ENCODE measurements around the gene TRPM2. TPM values are rescaled to one million over a fixed set of nuclear protein-coding genes. Genes with fewer than 3 reads are reported as not detected.

TRPM2 gene
- total and polyA plus RNA-seq, 10 of the 15 experiments (the other 5 are each of a cell fraction or from before 2014, with no cell fraction given), result 0.03 to 9.1 (median 2.6) TPM

DNA sequence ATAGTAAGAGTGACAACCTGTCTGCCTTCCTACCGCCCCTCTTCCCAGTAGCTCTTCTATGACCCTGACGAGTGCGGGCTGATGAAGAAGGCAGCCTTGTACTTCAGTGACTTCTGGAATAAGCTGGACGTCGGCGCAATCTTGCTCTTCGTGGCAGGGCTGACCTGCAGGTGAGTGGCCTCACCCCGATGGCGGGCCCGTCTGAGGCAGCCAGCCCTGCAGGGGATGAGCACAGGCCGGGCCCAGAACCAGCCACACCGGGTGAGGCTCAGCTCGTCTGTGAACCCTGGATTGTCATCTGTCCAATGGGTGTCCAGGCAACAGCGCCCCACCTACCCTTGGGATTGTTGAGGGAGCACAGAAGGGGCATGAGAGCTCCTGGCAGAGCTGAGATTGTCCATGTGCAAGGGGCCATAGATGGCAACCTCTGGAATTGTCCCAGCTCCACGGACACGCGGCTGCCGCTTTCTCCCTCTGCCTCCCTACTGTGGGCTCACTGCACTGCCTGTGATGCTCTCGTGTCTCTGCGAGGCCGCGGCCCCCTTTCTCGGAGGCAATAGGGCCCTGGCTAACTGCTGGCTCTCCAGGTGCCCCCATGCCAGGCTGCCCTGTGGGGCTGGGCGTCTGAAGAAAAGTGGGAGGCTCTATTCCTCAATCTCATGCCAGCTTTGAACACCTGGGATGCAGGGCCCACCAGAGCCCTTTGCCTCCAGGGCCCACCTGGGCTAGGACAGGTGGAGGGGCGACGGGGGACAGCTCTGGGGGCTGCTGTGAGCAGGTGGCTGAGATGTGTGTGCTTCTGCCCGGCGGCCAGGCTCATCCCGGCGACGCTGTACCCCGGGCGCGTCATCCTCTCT is 51.9 kb downstream of the TRPM2 start (continued):
- TF ChIP-seq, protein P1, sequence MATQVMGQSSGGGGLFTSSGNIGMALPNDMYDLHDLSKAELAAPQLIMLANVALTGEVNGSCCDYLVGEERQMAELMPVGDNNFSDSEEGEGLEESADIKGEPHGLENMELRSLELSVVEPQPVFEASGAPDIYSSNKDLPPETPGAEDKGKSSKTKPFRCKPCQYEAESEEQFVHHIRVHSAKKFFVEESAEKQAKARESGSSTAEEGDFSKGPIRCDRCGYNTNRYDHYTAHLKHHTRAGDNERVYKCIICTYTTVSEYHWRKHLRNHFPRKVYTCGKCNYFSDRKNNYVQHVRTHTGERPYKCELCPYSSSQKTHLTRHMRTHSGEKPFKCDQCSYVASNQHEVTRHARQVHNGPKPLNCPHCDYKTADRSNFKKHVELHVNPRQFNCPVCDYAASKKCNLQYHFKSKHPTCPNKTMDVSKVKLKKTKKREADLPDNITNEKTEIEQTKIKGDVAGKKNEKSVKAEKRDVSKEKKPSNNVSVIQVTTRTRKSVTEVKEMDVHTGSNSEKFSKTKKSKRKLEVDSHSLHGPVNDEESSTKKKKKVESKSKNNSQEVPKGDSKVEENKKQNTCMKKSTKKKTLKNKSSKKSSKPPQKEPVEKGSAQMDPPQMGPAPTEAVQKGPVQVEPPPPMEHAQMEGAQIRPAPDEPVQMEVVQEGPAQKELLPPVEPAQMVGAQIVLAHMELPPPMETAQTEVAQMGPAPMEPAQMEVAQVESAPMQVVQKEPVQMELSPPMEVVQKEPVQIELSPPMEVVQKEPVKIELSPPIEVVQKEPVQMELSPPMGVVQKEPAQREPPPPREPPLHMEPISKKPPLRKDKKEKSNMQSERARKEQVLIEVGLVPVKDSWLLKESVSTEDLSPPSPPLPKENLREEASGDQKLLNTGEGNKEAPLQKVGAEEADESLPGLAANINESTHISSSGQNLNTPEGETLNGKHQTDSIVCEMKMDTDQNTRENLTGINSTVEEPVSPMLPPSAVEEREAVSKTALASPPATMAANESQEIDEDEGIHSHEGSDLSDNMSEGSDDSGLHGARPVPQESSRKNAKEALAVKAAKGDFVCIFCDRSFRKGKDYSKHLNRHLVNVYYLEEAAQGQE (IDR thresholded peaks at IDR 0.05; ENCODE audit: low read depth, low read length), result no peak
- no peak for TF ChIP-seq MTA3 (IDR thresholded peaks at IDR 0.05; ENCODE audit: borderline replicate concordance, low read length)
- TF ChIP-seq RUNX3 (IDR thresholded peaks at IDR 0.05; ENCODE audit: low read length), result no peak

DNA sequence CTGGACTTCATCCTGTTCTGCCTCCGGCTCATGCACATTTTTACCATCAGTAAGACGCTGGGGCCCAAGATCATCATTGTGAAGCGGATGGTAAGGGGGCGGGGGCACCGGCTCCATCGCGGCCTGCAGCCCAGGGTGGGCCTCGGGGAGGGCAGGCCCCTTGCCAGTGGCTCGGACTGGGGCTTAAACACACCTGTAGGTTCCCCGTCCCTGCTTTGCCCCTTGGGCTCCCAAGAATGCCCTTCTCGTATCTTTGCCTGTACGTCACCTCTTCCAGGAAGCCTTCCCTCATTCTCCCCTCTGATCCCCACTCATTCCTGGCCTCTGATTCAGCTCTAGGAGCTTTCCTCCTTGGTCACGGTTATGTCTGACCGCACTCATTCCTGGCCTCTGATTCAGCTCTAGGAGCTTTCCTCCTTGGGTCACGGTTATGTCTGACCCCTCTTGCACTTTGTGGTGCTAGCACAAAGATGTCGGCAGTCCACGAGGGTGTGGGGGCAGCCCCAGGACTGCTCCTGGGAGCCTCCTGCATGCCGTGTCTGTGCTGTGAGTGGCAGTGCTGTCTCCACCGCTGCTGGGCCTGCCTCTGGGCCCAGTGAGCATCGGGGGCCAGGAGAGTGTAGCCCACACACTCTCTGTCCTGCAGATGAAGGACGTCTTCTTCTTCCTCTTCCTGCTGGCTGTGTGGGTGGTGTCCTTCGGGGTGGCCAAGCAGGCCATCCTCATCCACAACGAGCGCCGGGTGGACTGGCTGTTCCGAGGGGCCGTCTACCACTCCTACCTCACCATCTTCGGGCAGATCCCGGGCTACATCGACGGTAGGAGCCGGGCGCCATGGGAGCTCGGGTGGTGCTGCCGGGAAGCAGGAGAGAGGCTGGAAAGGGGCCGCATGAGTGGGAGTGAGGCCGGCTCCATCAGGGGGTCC is 52.8 kb downstream of the TRPM2 start:
- Histone ChIP-seq H3K4me1 (ENCODE audit: control insufficient read depth, insufficient read depth, low read length) (no peaks in the 10 kb centered on the region), H4K20me1 (ENCODE audit: control insufficient read depth, insufficient read depth) (no peaks in the 10 kb centered on the region), H3K9me3 (replicated peaks; ENCODE audit: control insufficient read depth, insufficient read depth, low read length) (no peaks in the 10 kb centered on the region; the same call in 2 of the 3 replicates), H3K9ac (ENCODE audit: control insufficient read depth, insufficient read depth, low read length) (no peak overlapping the region), H3K36me3 (ENCODE audit: control insufficient read depth in 2 of 2, insufficient read depth in 2 of 2, low read length in 1 of 2) (no peaks in the 10 kb centered on the region), H2AFZ (ENCODE audit: control insufficient read depth, low read depth, low read length) (no peak overlapping the region), H3K79me2 (ENCODE audit: control insufficient read depth, insufficient read depth, low read length) (no peaks in the 10 kb centered on the region), H3K27me3 (replicated peaks in 1 of 2; ENCODE audit: control insufficient read depth in 2 of 2, insufficient read depth in 2 of 2, low read length in 1 of 2) (no peaks in the 10 kb centered on the region), H3K4me3 (no peak overlapping the region), H3K27ac (ENCODE audit: control insufficient read depth, insufficient read depth) (no peak overlapping the region), H3K4me2 (ENCODE audit: control insufficient read depth, insufficient read depth) (no peak overlapping the region)
- DNase-seq (ENCODE audit: low read depth, low spot score), result no peak
- ChIA-PET SMC1A (ENCODE audit: uncharacterized antibody, unreplicated experiment) (no interaction called here), POLR2A (no interaction called here), CTCF (no interaction called here), RAD21 (ENCODE audit: unreplicated experiment) (no interaction called here)
- BruUV-seq (replicated peaks), result no TSS peak
- in situ Hi-C loops (cut with MboI) (no loop called here), intact Hi-C loops (cut with micrococcal nuclease; ENCODE audit: unreplicated experiment) (no loop called here)
- FAIRE-seq, result no peak
- ATAC-seq, result no peak
- WGBS (ENCODE audit: insufficient coverage, insufficient replicate concordance, low lambda C conversion rate, missing lambda C conversion rate), result 73% methylated on average over 36 of the region's 37 CpGs
- no peak for TF ChIP-seq ZNF24 (IDR thresholded peaks at IDR 0.05)
- TF ChIP-seq, protein P2, sequence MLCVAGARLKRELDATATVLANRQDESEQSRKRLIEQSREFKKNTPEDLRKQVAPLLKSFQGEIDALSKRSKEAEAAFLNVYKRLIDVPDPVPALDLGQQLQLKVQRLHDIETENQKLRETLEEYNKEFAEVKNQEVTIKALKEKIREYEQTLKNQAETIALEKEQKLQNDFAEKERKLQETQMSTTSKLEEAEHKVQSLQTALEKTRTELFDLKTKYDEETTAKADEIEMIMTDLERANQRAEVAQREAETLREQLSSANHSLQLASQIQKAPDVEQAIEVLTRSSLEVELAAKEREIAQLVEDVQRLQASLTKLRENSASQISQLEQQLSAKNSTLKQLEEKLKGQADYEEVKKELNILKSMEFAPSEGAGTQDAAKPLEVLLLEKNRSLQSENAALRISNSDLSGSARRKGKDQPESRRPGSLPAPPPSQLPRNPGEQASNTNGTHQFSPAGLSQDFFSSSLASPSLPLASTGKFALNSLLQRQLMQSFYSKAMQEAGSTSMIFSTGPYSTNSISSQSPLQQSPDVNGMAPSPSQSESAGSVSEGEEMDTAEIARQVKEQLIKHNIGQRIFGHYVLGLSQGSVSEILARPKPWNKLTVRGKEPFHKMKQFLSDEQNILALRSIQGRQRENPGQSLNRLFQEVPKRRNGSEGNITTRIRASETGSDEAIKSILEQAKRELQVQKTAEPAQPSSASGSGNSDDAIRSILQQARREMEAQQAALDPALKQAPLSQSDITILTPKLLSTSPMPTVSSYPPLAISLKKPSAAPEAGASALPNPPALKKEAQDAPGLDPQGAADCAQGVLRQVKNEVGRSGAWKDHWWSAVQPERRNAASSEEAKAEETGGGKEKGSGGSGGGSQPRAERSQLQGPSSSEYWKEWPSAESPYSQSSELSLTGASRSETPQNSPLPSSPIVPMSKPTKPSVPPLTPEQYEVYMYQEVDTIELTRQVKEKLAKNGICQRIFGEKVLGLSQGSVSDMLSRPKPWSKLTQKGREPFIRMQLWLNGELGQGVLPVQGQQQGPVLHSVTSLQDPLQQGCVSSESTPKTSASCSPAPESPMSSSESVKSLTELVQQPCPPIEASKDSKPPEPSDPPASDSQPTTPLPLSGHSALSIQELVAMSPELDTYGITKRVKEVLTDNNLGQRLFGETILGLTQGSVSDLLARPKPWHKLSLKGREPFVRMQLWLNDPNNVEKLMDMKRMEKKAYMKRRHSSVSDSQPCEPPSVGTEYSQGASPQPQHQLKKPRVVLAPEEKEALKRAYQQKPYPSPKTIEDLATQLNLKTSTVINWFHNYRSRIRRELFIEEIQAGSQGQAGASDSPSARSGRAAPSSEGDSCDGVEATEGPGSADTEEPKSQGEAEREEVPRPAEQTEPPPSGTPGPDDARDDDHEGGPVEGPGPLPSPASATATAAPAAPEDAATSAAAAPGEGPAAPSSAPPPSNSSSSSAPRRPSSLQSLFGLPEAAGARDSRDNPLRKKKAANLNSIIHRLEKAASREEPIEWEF (IDR thresholded peaks at IDR 0.05; ENCODE audit: insufficient replicate concordance, low read depth, low read length), result no peak
- TF ChIP-seq, protein P3, sequence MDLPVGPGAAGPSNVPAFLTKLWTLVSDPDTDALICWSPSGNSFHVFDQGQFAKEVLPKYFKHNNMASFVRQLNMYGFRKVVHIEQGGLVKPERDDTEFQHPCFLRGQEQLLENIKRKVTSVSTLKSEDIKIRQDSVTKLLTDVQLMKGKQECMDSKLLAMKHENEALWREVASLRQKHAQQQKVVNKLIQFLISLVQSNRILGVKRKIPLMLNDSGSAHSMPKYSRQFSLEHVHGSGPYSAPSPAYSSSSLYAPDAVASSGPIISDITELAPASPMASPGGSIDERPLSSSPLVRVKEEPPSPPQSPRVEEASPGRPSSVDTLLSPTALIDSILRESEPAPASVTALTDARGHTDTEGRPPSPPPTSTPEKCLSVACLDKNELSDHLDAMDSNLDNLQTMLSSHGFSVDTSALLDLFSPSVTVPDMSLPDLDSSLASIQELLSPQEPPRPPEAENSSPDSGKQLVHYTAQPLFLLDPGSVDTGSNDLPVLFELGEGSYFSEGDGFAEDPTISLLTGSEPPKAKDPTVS (IDR thresholded peaks at IDR 0.05; ENCODE audit: low read depth, low read length), result no peak
- no peak for TF ChIP-seq IKZF2 (IDR thresholded peaks at IDR 0.05)
- TF ChIP-seq HDGF (IDR thresholded peaks at IDR 0.05), result no peak
- no peak for TF ChIP-seq SMAD5 (IDR thresholded peaks at IDR 0.05; ENCODE audit: low read depth)
